K562 (cell line): ENCODE data around the gene ZNF23. TPM values are rescaled to one million over a fixed set of nuclear protein-coding genes. Genes with fewer than 3 reads are reported as not detected.

Source experiments
- BRF2 ChIP-seq: IDR thresholded peaks from 3 replicates; pipeline ENCODE4 v1.6.1; 2011; ENCODE audit warnings: borderline replicate concordance, mild to moderate bottlenecking; ENCODE audit not compliant: insufficient read length, insufficient read depth
- EZH2 ChIP-seq: IDR thresholded peaks from 2 replicates; pipeline ENCODE4 v1.6.1; 2012; ENCODE audit warnings: low read depth, mild to moderate bottlenecking, inconsistent platforms, low read length, borderline replicate concordance
- HMG20A ChIP-seq: fragments of 450-650 bp; formaldehyde crosslinking; conservative IDR thresholded peaks from 2 replicates; pipeline ENCODE4 v1.4.0; 2020; ENCODE audit warnings: mild to moderate bottlenecking, mixed read lengths
- MAFG ChIP-seq: fragments of 450-650 bp; conservative IDR thresholded peaks from 2 replicates; pipeline ENCODE4 v1.6.1; 2016; ENCODE audit warnings: missing genetic modification characterization, missing compliant biosample characterization
- NR2C1 ChIP-seq, 2 experiments: fragments of 450-650 bp; IDR thresholded peaks; 2 replicates each; pipeline ENCODE4 v1.6.1; 2017; ENCODE audit warnings: mild to moderate bottlenecking in 2 of 2, antibody characterized with exemption in 1 of 2, inconsistent platforms in 1 of 2, missing compliant biosample characterization in 1 of 2, missing genetic modification characterization in 1 of 2
- POU5F1 ChIP-seq: fragments of 150-350 bp; IDR thresholded peaks from 2 replicates; pipeline ENCODE4 v1.6.1; 2014; ENCODE audit warnings: borderline replicate concordance, low read length, low read depth, mild to moderate bottlenecking; ENCODE audit not compliant: partially characterized antibody
- REST ChIP-seq, 2 experiments: fragments of 450-650 bp; formaldehyde crosslinking in 1 of 2; IDR thresholded peaks; 2 replicates each; pipeline versions ENCODE4 v1.4.0 to v1.6.1; 2014 to 2020; ENCODE audit warnings: mild to moderate bottlenecking in 2 of 2, borderline replicate concordance in 1 of 2, low read depth in 1 of 2
- RUNX1 ChIP-seq: sonication (generic); IDR thresholded peaks from 2 replicates; pipeline ENCODE4 v1.6.1; 2016; ENCODE audit warnings: antibody characterized with exemption, low read depth
- SNIP1 ChIP-seq: fragments of 450-650 bp; IDR thresholded peaks from 2 replicates; pipeline ENCODE4 v1.7.1; 2017; ENCODE audit warnings: low read depth, mild to moderate bottlenecking
- TAF1 ChIP-seq: IDR thresholded peaks from 2 replicates; pipeline ENCODE4 v1.6.1; 2011; ENCODE audit warnings: mild to moderate bottlenecking, low read length, moderate library complexity; ENCODE audit not compliant: insufficient read depth, control insufficient read depth, severe bottlenecking; ENCODE audit errors: extremely low read depth
- ZNF124 ChIP-seq: sonication (generic); formaldehyde crosslinking; IDR thresholded peaks from 2 replicates; pipeline ENCODE4 v1.8.1; 2022; ENCODE audit warnings: missing genetic modification reagents
- ZNF232 ChIP-seq: sonication (generic); formaldehyde crosslinking; IDR thresholded peaks from 2 replicates; pipeline ENCODE4 v1.8.0; 2022; ENCODE audit warnings: mild to moderate bottlenecking, missing genetic modification reagents
- ZNF707 ChIP-seq: fragments of 250-450 bp; sonication (Bioruptor Pico); conservative IDR thresholded peaks from 2 replicates; pipeline ENCODE4 v1.8.0; 2022; ENCODE audit warnings: inconsistent platforms, mild to moderate bottlenecking, moderate library complexity
- ZSCAN32 ChIP-seq: fragments of 450-650 bp; formaldehyde crosslinking; IDR thresholded peaks from 2 replicates; pipeline ENCODE4 v1.4.0; 2020; ENCODE audit warnings: mild to moderate bottlenecking, moderate library complexity
- polyA plus RNA-seq, 8 experiments: library from polyadenylated mRNA; depleted of rRNA in 4 of 8; stranded (reverse) in 5 of 8; unstranded in 3 of 8; fragments of >200 nt; fragmentation: Nextera tagmentation in 2 of 8; fragmentation: Illumina TruSeq in 1 of 8; extraction: Ambion mirVana in 2 of 8; extraction: Trizol in 1 of 8; gene quantifications; 2 replicates each; pipeline versions ENCODE4 v1.2.1 to v1.2.3, GENCODE V29; 2011 to 2014; ENCODE audit warnings: inconsistent platforms in 1 of 8, missing spikeins in 1 of 8
- total RNA-seq, 7 experiments: library from RNA; depleted of rRNA in 6 of 7; stranded (reverse); fragments of >200 nt in 6 of 7; fragmentation: Illumina TruSeq in 2 of 7; extraction: Trizol in 2 of 7; gene quantifications; 2 replicates each; pipeline versions ENCODE4 v1.2.1 to v1.2.3, GENCODE V29; 2011 to 2021; ENCODE audit warnings: low replicate concordance in 1 of 7
- TF ChIP-seq, protein P1 (sequence below), 2 experiments: fragments of 150-350 bp in 1 of 2; IDR thresholded peaks; 2 replicates each; pipeline ENCODE4 v1.6.1; 2012 to 2016; ENCODE audit warnings: low read depth in 2 of 2, low read length in 2 of 2, mild to moderate bottlenecking in 1 of 2, moderate library complexity in 1 of 2

Gene ZNF23
- total and polyA plus RNA-seq, 9 of the 15 experiments (the other 6 are each of a cell fraction or from before 2014, with no cell fraction given) = 4.7 to 13.4 (median 11.2) TPM

DNA sequence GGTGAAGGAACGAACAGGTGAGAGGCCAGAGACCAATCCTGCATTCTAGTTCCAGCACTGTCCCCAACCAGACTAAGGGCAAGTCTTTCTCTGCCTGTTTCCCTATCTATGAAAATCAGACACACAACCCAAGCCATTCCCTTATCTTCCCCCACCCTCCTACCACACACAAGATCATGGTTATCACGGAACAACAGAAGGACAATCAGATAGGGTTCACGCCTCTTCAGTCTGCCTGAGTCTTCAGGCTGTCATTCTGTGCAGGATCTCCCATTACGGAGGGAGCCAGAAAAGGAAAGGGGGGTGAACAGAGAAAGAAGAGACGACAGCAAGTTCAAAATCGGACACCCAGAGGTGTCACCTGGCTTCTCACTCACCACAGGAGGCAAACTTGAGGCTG, 31.3 kb downstream of the ZNF23 start (continued):
- TF ChIP-seq, protein P1, sequence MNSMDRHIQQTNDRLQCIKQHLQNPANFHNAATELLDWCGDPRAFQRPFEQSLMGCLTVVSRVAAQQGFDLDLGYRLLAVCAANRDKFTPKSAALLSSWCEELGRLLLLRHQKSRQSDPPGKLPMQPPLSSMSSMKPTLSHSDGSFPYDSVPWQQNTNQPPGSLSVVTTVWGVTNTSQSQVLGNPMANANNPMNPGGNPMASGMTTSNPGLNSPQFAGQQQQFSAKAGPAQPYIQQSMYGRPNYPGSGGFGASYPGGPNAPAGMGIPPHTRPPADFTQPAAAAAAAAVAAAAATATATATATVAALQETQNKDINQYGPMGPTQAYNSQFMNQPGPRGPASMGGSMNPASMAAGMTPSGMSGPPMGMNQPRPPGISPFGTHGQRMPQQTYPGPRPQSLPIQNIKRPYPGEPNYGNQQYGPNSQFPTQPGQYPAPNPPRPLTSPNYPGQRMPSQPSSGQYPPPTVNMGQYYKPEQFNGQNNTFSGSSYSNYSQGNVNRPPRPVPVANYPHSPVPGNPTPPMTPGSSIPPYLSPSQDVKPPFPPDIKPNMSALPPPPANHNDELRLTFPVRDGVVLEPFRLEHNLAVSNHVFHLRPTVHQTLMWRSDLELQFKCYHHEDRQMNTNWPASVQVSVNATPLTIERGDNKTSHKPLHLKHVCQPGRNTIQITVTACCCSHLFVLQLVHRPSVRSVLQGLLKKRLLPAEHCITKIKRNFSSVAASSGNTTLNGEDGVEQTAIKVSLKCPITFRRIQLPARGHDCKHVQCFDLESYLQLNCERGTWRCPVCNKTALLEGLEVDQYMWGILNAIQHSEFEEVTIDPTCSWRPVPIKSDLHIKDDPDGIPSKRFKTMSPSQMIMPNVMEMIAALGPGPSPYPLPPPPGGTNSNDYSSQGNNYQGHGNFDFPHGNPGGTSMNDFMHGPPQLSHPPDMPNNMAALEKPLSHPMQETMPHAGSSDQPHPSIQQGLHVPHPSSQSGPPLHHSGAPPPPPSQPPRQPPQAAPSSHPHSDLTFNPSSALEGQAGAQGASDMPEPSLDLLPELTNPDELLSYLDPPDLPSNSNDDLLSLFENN (IDR thresholded peaks at IDR 0.05; ENCODE audit: low read depth in 2 of 2, low read length in 2 of 2) = peak in 1 of 2 experiments; percentile 86; a peak in 2 of 4 replicates
- TF ChIP-seq ZNF232 (CRISPR knock-in tag) = no peak
- no peak for TF ChIP-seq TAF1
- TF ChIP-seq EZH2 = no peak
- TF ChIP-seq ZSCAN32 (CRISPR knock-in tag) = no peak
- no peak; the same call in 1 of the 2 replicates for TF ChIP-seq REST (IDR thresholded peaks at IDR 0.05; ENCODE audit: borderline replicate concordance)
- TF ChIP-seq REST (CRISPR knock-in tag; IDR thresholded peaks at IDR 0.05; ENCODE audit: low read depth) = no peak
- TF ChIP-seq BRF2 = no peak
- no peak for TF ChIP-seq ZNF124 (CRISPR knock-in tag)
- no peak for TF ChIP-seq ZNF707 (CRISPR knock-in tag)
- TF ChIP-seq RUNX1 = 0 out of 2 replicates have a peak, but pooled peaks have one; percentile 56
- peak; percentile 38; the same call in 1 of the 2 replicates for TF ChIP-seq NR2C1 (IDR thresholded peaks at IDR 0.05)
- TF ChIP-seq NR2C1 (tag; IDR thresholded peaks at IDR 0.05) = peak; percentile 31; the same call in 1 of the 2 replicates
- no peak for TF ChIP-seq MAFG (tag)
- TF ChIP-seq SNIP1 = no peak
- TF ChIP-seq HMG20A (CRISPR knock-in tag) = no peak
- TF ChIP-seq POU5F1 = no peak
